Measurements from ENCODE around the gene KDM4D.
"Not testable (repeated sequence)": the region's sequence is repeated elsewhere in the genome, so short reads cannot be mapped to it uniquely, and the experiment has no call there.

KDM4D gene

DNA sequence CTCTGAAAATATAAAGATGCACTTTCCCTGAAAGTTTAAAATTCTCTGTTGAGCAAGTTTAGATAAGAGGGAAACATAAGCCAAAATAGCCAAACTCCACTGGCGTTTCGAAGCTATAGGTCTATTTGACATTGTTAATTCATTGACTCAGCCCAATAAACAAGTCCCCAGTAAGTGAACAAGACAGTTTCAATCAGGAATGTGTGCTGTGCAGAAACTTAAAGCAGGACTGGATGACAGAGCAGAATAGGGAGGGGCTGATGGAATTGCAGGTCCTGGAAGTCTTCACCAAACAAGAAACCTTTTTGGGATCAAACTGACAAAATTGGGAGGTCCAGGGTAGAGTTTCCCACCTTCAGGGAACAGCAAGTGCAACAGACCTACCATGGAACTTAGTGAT lies 42.6 kb downstream of the KDM4D start:
- ATAC-seq, result no peak
- TF ChIP-seq ZNF565 (CRISPR knock-in tag; conservative IDR thresholded peaks at IDR 0.05; ENCODE audit: low read depth), result no peak
- no peak for TF ChIP-seq TCF4 (CRISPR knock-in tag; IDR thresholded peaks at IDR 0.05; ENCODE audit: borderline replicate concordance)
- TF ChIP-seq OSR1 (CRISPR knock-in tag; IDR thresholded peaks at IDR 0.05), result no peak
- TF ChIP-seq, protein P1, sequence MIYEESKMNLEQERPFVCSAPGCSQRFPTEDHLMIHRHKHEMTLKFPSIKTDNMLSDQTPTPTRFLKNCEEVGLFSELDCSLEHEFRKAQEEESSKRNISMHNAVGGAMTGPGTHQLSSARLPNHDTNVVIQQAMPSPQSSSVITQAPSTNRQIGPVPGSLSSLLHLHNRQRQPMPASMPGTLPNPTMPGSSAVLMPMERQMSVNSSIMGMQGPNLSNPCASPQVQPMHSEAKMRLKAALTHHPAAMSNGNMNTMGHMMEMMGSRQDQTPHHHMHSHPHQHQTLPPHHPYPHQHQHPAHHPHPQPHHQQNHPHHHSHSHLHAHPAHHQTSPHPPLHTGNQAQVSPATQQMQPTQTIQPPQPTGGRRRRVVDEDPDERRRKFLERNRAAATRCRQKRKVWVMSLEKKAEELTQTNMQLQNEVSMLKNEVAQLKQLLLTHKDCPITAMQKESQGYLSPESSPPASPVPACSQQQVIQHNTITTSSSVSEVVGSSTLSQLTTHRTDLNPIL (CRISPR knock-in tag; IDR thresholded peaks at IDR 0.05; ENCODE audit: low read depth), result no peak
- TF ChIP-seq ARNTL (CRISPR knock-in tag; IDR thresholded peaks at IDR 0.05; ENCODE audit: borderline replicate concordance, low read depth), result no peak
- no peak for TF ChIP-seq RARB (CRISPR knock-in tag; IDR thresholded peaks at IDR 0.05)
- TF ChIP-seq PPARA (CRISPR knock-in tag; IDR thresholded peaks at IDR 0.05; ENCODE audit: borderline replicate concordance), result no peak
- TF ChIP-seq, protein P2, sequence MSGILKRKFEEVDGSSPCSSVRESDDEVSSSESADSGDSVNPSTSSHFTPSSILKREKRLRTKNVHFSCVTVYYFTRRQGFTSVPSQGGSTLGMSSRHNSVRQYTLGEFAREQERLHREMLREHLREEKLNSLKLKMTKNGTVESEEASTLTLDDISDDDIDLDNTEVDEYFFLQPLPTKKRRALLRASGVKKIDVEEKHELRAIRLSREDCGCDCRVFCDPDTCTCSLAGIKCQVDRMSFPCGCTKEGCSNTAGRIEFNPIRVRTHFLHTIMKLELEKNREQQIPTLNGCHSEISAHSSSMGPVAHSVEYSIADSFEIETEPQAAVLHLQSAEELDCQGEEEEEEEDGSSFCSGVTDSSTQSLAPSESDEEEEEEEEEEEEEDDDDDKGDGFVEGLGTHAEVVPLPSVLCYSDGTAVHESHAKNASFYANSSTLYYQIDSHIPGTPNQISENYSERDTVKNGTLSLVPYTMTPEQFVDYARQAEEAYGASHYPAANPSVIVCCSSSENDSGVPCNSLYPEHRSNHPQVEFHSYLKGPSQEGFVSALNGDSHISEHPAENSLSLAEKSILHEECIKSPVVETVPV (CRISPR knock-in tag; IDR thresholded peaks at IDR 0.05), result no peak
- TF ChIP-seq SNAI2 (CRISPR knock-in tag; IDR thresholded peaks at IDR 0.05), result no peak
- TF ChIP-seq TOX (CRISPR knock-in tag; IDR thresholded peaks at IDR 0.05; ENCODE audit: borderline replicate concordance), result no peak
- TF ChIP-seq ISL1 (CRISPR knock-in tag; IDR thresholded peaks at IDR 0.05), result no peak
- TF ChIP-seq ZNF8 (CRISPR knock-in tag; IDR thresholded peaks at IDR 0.05), result no peak
- TF ChIP-seq, protein P3, sequence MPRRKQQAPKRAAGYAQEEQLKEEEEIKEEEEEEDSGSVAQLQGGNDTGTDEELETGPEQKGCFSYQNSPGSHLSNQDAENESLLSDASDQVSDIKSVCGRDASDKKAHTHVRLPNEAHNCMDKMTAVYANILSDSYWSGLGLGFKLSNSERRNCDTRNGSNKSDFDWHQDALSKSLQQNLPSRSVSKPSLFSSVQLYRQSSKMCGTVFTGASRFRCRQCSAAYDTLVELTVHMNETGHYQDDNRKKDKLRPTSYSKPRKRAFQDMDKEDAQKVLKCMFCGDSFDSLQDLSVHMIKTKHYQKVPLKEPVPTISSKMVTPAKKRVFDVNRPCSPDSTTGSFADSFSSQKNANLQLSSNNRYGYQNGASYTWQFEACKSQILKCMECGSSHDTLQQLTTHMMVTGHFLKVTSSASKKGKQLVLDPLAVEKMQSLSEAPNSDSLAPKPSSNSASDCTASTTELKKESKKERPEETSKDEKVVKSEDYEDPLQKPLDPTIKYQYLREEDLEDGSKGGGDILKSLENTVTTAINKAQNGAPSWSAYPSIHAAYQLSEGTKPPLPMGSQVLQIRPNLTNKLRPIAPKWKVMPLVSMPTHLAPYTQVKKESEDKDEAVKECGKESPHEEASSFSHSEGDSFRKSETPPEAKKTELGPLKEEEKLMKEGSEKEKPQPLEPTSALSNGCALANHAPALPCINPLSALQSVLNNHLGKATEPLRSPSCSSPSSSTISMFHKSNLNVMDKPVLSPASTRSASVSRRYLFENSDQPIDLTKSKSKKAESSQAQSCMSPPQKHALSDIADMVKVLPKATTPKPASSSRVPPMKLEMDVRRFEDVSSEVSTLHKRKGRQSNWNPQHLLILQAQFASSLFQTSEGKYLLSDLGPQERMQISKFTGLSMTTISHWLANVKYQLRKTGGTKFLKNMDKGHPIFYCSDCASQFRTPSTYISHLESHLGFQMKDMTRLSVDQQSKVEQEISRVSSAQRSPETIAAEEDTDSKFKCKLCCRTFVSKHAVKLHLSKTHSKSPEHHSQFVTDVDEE (CRISPR knock-in tag; IDR thresholded peaks at IDR 0.05), result no peak
- no peak for TF ChIP-seq GLIS3 (CRISPR knock-in tag; IDR thresholded peaks at IDR 0.05)
- no peak for TF ChIP-seq ZFP30 (CRISPR knock-in tag; IDR thresholded peaks at IDR 0.05)
- no peak for TF ChIP-seq BACH2 (CRISPR knock-in tag; IDR thresholded peaks at IDR 0.05; ENCODE audit: borderline replicate concordance)
- TF ChIP-seq, protein P4, sequence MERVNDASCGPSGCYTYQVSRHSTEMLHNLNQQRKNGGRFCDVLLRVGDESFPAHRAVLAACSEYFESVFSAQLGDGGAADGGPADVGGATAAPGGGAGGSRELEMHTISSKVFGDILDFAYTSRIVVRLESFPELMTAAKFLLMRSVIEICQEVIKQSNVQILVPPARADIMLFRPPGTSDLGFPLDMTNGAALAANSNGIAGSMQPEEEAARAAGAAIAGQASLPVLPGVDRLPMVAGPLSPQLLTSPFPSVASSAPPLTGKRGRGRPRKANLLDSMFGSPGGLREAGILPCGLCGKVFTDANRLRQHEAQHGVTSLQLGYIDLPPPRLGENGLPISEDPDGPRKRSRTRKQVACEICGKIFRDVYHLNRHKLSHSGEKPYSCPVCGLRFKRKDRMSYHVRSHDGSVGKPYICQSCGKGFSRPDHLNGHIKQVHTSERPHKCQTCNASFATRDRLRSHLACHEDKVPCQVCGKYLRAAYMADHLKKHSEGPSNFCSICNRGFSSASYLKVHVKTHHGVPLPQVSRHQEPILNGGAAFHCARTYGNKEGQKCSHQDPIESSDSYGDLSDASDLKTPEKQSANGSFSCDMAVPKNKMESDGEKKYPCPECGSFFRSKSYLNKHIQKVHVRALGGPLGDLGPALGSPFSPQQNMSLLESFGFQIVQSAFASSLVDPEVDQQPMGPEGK (CRISPR knock-in tag; IDR thresholded peaks at IDR 0.05; ENCODE audit: borderline replicate concordance), result no peak
- TF ChIP-seq ESRRG (CRISPR knock-in tag; IDR thresholded peaks at IDR 0.05), result no peak
- TF ChIP-seq ZC3H10 (CRISPR knock-in tag; IDR thresholded peaks at IDR 0.05), result no peak
- no peak for TF ChIP-seq ZNF70 (CRISPR knock-in tag; IDR thresholded peaks at IDR 0.05)

DNA sequence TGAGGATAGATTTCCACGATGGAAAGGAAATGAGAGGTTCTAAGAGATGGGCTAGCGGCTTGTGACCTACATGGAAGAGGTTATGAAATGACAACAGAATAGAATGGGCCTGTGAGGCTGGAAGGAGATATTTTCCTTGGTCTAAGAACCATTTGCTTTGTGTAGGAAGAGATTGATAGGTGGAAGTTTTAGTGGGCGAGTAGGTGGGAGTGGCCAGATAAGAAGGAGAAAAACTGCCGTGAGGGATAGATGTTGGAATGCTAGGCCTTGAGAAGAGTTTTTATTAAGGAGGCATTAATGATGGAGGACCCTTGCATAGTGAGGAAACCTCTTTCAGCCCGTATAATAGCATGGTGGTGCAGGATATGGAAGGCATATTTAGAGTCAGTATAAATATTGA lies 48.0 kb downstream of the KDM4D start:
- not testable (repeated sequence) for ATAC-seq

DNA sequence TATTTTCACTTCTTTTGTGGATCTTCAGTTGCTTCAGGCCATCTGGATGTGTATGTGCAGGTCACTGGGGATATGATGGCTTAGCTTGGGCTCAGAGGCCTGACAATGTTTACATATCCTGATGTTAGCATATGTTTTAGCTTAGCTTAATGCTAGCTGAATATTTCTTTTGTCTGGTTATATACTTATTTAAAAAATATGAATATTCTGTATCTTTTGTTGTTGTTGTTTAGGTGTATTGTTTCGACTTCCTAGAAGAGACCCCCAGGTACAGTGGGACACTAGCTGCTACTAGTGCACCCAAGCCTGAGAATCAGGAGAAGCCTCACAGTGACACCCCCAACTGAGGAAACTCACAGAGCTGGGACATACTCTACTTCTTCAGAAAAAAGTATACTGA lies 51.4 kb downstream of the KDM4D start, which contains the start of gene KDM4E:
KDM4E (plus strand) TSS at position 301 of the 400 bp plus-strand sequence. CDS start 300 bp downstream, outside the sequence.
- ATAC-seq, result no peak
- no peak for TF ChIP-seq ZFP3 (CRISPR knock-in tag; IDR thresholded peaks at IDR 0.05)
- TF ChIP-seq TOX (CRISPR knock-in tag; IDR thresholded peaks at IDR 0.05; ENCODE audit: borderline replicate concordance), result no peak
- TF ChIP-seq SNAI2 (CRISPR knock-in tag; IDR thresholded peaks at IDR 0.05), result no peak
- TF ChIP-seq RARB (CRISPR knock-in tag; IDR thresholded peaks at IDR 0.05), result no peak
- TF ChIP-seq, protein P1 (CRISPR knock-in tag; IDR thresholded peaks at IDR 0.05; ENCODE audit: low read depth), result no peak
- TF ChIP-seq ZNF565 (CRISPR knock-in tag; conservative IDR thresholded peaks at IDR 0.05; ENCODE audit: low read depth), result no peak
- TF ChIP-seq, protein P4 (CRISPR knock-in tag; IDR thresholded peaks at IDR 0.05; ENCODE audit: borderline replicate concordance), result no peak
- TF ChIP-seq ZNF8 (CRISPR knock-in tag; IDR thresholded peaks at IDR 0.05), result no peak
- TF ChIP-seq PPARA (CRISPR knock-in tag; IDR thresholded peaks at IDR 0.05; ENCODE audit: borderline replicate concordance), result no peak
- TF ChIP-seq ZC3H10 (CRISPR knock-in tag; IDR thresholded peaks at IDR 0.05), result no peak
- no peak for TF ChIP-seq ARNTL (CRISPR knock-in tag; IDR thresholded peaks at IDR 0.05; ENCODE audit: borderline replicate concordance, low read depth)
- no peak for TF ChIP-seq ZNF70 (CRISPR knock-in tag; IDR thresholded peaks at IDR 0.05)
- no peak for TF ChIP-seq BACH2 (CRISPR knock-in tag; IDR thresholded peaks at IDR 0.05; ENCODE audit: borderline replicate concordance)
- TF ChIP-seq, protein P3 (CRISPR knock-in tag; IDR thresholded peaks at IDR 0.05), result no peak
- TF ChIP-seq, protein P2 (CRISPR knock-in tag; IDR thresholded peaks at IDR 0.05), result no peak
- no peak for TF ChIP-seq OSR1 (CRISPR knock-in tag; IDR thresholded peaks at IDR 0.05)
- no peak for TF ChIP-seq GLIS3 (CRISPR knock-in tag; IDR thresholded peaks at IDR 0.05)
- no peak for TF ChIP-seq TCF4 (CRISPR knock-in tag; IDR thresholded peaks at IDR 0.05; ENCODE audit: borderline replicate concordance)

Data from SK-N-SH treated with all-trans-retinoic acid at 6 μM for 48 hours (cell line).